Fibroblast of lung (primary cell): Measurements from ENCODE around the gene DNAJB6.

Experiments used
- CTCF ChIP-seq, 2 donors: IDR thresholded peaks in 1 of 2; conservative IDR thresholded peaks in 1 of 2; 1 replicate in 1 of 2; 2 replicates in 1 of 2; pipeline ENCODE4 v1.5.1; 2011 to 2012; ENCODE audit warnings: low read length in 2 of 2, control low read depth in 1 of 2, inconsistent platforms in 1 of 2, low read depth in 1 of 2, mild to moderate bottlenecking in 1 of 2
- EZH2 ChIP-seq: IDR thresholded peaks from 2 replicates; pipeline ENCODE4 v1.5.1; 2012; ENCODE audit warnings: low read length, control low read depth, mild to moderate bottlenecking; ENCODE audit errors: missing control alignments

- TF ChIP-seq CTCF (conservative IDR thresholded peaks at IDR 0.05 in 1 of 2, IDR thresholded peaks at IDR 0.05 in 1 of 2; ENCODE audit: low read depth in 1 of 2, low read length in 2 of 2) (no peak), EZH2 (no peak)
Observed at GRCh38 chr7:157413881-157414701, 77.3 kb downstream of the DNAJB6 start.
